A549 treated with CORT108297 at 1 μM for 4 hours (cell line): ENCODE measurements around the gene CNOT9. TPM values are rescaled to one million over a fixed set of nuclear protein-coding genes. Genes with fewer than 3 reads are reported as not detected.

ENCODE experiments used
- total RNA-seq: library from RNA; stranded (reverse); fragments of 200-300 nt; extraction: Qiagen RNA extraction; gene quantifications from 5 replicates; pipeline ENCODE4 v1.2.3, GENCODE V29; 2022

The CNOT9 gene
- total RNA-seq = 44.4 to 50.5 TPM (median 45.4 TPM) in 5 replicates

GRCh38 chr2:218568190-218569037 is at the start of gene CNOT9, which contains the start of gene USP37:
CNOT9 (plus strand) TSS chr2:218568839; CDS start chr2:218568955, 116 bp downstream.
USP37 (minus strand) TSS chr2:218568351; CDS start chr2:218558653, 9,698 bp downstream.

GRCh38 chr2:218607436-218608115 is 38.9 kb downstream of the CNOT9 start, which contains the start of gene PLCD4:
PLCD4 (plus strand) TSS chr2:218607899; CDS start chr2:218615740, 7,841 bp downstream.

Other genes with a start within 250 kb of the CNOT9 start
- gene CATIP, start 212.0 kb upstream of the CNOT9 start, total RNA-seq = 0.15 to 0.21 TPM in 2 of 5 replicates, not detected in the others
- 0.15 to 0.41 TPM (median 0.28 TPM) in 5 replicates for gene SLC11A1, start 186.6 kb upstream of the CNOT9 start, total RNA-seq
- gene CTDSP1, start 169.0 kb upstream of the CNOT9 start, total RNA-seq = 58.4 to 80.3 TPM (median 74.6 TPM) in 5 replicates
- 0.17 to 0.37 TPM (median 0.25 TPM) in 5 replicates for gene VIL1, start 149.7 kb upstream of the CNOT9 start, total RNA-seq
- gene USP37, start 488 bp upstream of the CNOT9 start, total RNA-seq = 4.3 to 5.9 TPM (median 4.8 TPM) in 5 replicates
- gene PLCD4, start 39.1 kb downstream of the CNOT9 start, total RNA-seq = 0.33 to 0.59 TPM (median 0.40 TPM) in 5 replicates
- 13.3 to 19.9 TPM (median 16.8 TPM) in 5 replicates for gene ZNF142, start 90.8 kb downstream of the CNOT9 start, total RNA-seq
- 42.9 to 50.7 TPM (median 48.9 TPM) in 5 replicates for gene BCS1L, start 90.8 kb downstream of the CNOT9 start, total RNA-seq
- gene RNF25, start 103.2 kb downstream of the CNOT9 start, total RNA-seq = 42.2 to 48.9 TPM (median 44.7 TPM) in 5 replicates
- gene STK36, start 103.2 kb downstream of the CNOT9 start, total RNA-seq = 9.6 to 14.8 TPM (median 13.9 TPM) in 5 replicates
- 22.8 to 29.3 TPM (median 26.1 TPM) in 5 replicates for gene TTLL4, start 142.0 kb downstream of the CNOT9 start, total RNA-seq
- 0.12 to 0.18 TPM (median 0.15 TPM) in 5 replicates for gene CYP27A1, start 213.3 kb downstream of the CNOT9 start, total RNA-seq